ENCODE data around the gene PLA2G4B. TPM values are rescaled to one million over a fixed set of nuclear protein-coding genes. Genes with fewer than 3 reads are reported as not detected.

Gene PLA2G4B
- total and polyA plus RNA-seq, 2 of the 8 experiments (the other 6 are each of a cell fraction or from before 2014, with no cell fraction given) = 4.2 to 9.2 TPM

DNA sequence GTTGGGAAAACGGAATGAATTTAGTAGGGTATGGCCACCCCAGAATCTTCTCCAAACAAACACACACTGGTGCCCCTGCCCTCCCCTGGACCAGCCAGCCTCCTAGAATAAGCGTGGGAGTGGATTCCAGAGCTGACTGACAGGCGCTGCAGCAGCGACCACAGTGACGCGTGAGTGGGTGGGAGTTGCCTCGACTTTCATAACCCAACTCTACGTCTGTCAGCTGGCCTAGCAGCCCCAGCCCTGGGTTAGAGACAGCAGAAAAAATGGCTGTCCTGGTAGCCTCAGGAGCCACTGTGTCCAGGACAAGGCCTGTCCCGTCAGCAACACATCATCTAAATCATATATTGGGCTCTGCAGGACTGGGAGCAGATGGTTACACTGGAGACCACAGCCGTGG lies 10.0 kb downstream of the PLA2G4B start:
- H2BK12ac ChIP-seq (ENCODE audit: low read depth, low read length) = no peak overlapping the region
- peaks cover 0 to 7% (median 2%) of the 10 kb centered on the region in 4 experiments; a peak in 3 of 8 replicates for H3K36me3 ChIP-seq (ENCODE audit: control insufficient read depth in 2 of 4, insufficient read depth in 4 of 4, low read length in 3 of 4)
- no peak overlapping the region for H2BK20ac ChIP-seq (ENCODE audit: low read length)
- H3K4me1 ChIP-seq (replicated peaks in 1 of 4; ENCODE audit: control insufficient read depth in 3 of 4, insufficient read depth in 4 of 4, low read length in 3 of 4) = no peaks in the 10 kb centered on the region; a peak in 2 of 7 replicates
- no peak overlapping the region for H3K14ac ChIP-seq (ENCODE audit: insufficient read length)
- no peak overlapping the region for H2BK120ac ChIP-seq (replicated peaks; ENCODE audit: low read depth, low read length)
- no peak overlapping the region for H3K56ac ChIP-seq (replicated peaks; ENCODE audit: insufficient read length, low read depth, low read length)
- H3K23ac ChIP-seq (ENCODE audit: insufficient read length) = no peak overlapping the region
- no peaks in the 10 kb centered on the region for H3K9me3 ChIP-seq (ENCODE audit: insufficient read depth in 2 of 2, low read depth in 1 of 2, low read length in 1 of 2)
- no peak overlapping the region for H3K4me3 ChIP-seq (ENCODE audit: extremely low read depth in 1 of 4, insufficient read depth in 2 of 4, low read depth in 3 of 4, low read length in 4 of 4)
- CTCF ChIA-PET (ENCODE audit: partially characterized antibody) = interaction anchor here (0.5 to 6.7 kb wide), 2 partner anchors 17 to 192 kb away, joined by 3 to 30 read pairs; no protein-coding TSS in a partner anchor
- H2BK15ac ChIP-seq (ENCODE audit: low read length) = no peak overlapping the region
- POLR2A ChIA-PET (ENCODE audit: partially characterized antibody) = interaction anchor here (0.6 to 7.2 kb wide), 2 partner anchors 8 to 327 kb away, joined by 3 to 45 read pairs; partner anchors contain the start of gene PLA2G4B
- no peak overlapping the region for H2AFZ ChIP-seq (ENCODE audit: low read length)
- no peak for TF ChIP-seq POLR2A (IDR thresholded peaks at IDR 0.05; ENCODE audit: control extremely low read depth in 1 of 2, low read depth in 2 of 2, low read length in 2 of 2)
- TF ChIP-seq, protein P1, sequence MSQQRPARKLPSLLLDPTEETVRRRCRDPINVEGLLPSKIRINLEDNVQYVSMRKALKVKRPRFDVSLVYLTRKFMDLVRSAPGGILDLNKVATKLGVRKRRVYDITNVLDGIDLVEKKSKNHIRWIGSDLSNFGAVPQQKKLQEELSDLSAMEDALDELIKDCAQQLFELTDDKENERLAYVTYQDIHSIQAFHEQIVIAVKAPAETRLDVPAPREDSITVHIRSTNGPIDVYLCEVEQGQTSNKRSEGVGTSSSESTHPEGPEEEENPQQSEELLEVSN (IDR thresholded peaks at IDR 0.05) = no peak
- no peak for TF ChIP-seq BACH1 (IDR thresholded peaks at IDR 0.05; ENCODE audit: low read length)
- TF ChIP-seq EZH2 (IDR thresholded peaks at IDR 0.05; ENCODE audit: low read depth, low read length, severe bottlenecking) = no peak
- TF ChIP-seq SRF (IDR thresholded peaks at IDR 0.05; ENCODE audit: low read depth, low read length) = no peak
- no peak for TF ChIP-seq SIX5 (IDR thresholded peaks at IDR 0.05; ENCODE audit: low read depth, low read length)
- TF ChIP-seq TAF7 (optimal IDR thresholded peaks at IDR 0.05; ENCODE audit: borderline replicate concordance, low read depth, low read length) = no peak
- H3K27ac ChIP-seq (ENCODE audit: low read depth, low read length) = no peak overlapping the region
- H3K4ac ChIP-seq (replicated peaks; ENCODE audit: insufficient read length, low read depth, low read length) = no peak overlapping the region
- no peak overlapping the region for H3K9ac ChIP-seq (replicated peaks in 1 of 4; ENCODE audit: extremely low read depth in 1 of 4, low read depth in 3 of 4, low read length in 3 of 4)
- H3K4me2 ChIP-seq (ENCODE audit: insufficient read depth in 1 of 2, low read depth in 2 of 2, low read length in 2 of 2) = no peak overlapping the region
- H4K20me1 ChIP-seq (replicated peaks in 1 of 2; ENCODE audit: control insufficient read depth in 1 of 2, insufficient read depth in 2 of 2, low read length in 2 of 2) = no peaks in the 10 kb centered on the region
- H4K91ac ChIP-seq (replicated peaks; ENCODE audit: insufficient read length, low read length) = no peak overlapping the region
- H2BK5ac ChIP-seq (ENCODE audit: low read depth, low read length) = no peak overlapping the region
- no peak overlapping the region for H2AK5ac ChIP-seq (ENCODE audit: low read depth, low read length)
- no peak for DNase-seq (ENCODE audit: low read depth in 1 of 2, low spot score in 2 of 2)
- FAIRE-seq = no peak
- 0 out of 2 replicates have a peak, but pooled peaks cover 2% of the 10 kb centered on the region for H3K23me2 ChIP-seq (ENCODE audit: low read depth, low read length)
- no peak overlapping the region for H4K5ac ChIP-seq (ENCODE audit: insufficient read length, low read depth, low read length)
- no peaks in the 10 kb centered on the region for H3K27me3 ChIP-seq (replicated peaks in 1 of 4; ENCODE audit: control insufficient read depth in 3 of 4, extremely low read depth in 1 of 4, insufficient read depth in 3 of 4, low read length in 3 of 4)
- H3K18ac ChIP-seq (ENCODE audit: extremely low read depth, low read length) = no peak overlapping the region
- no peak overlapping the region for H4K8ac ChIP-seq (ENCODE audit: extremely low read depth, insufficient read depth, low read length)
- H3K79me1 ChIP-seq (ENCODE audit: low read depth, low read length) = no peaks in the 10 kb centered on the region
- 90% methylated on average over 10 of the region's 10 CpGs; no CpG with 5 or more reads in 1 of the 2 experiments for WGBS, 2 experiments (ENCODE audit: extremely low coverage in 1 of 2, insufficient coverage in 1 of 2, insufficient read length in 1 of 2, insufficient replicate concordance in 2 of 2, low coverage in 1 of 2, low lambda C conversion rate in 2 of 2, missing lambda C conversion rate in 1 of 2)
- no peaks in the 10 kb centered on the region for H3K79me2 ChIP-seq (ENCODE audit: control insufficient read depth in 1 of 2, insufficient read depth in 2 of 2, low read length in 2 of 2)
